Loucy (cell line): ENCODE results near the gene MLIP.
A peak's percentile ranks its signal among the peaks of the same experiment; 100 is the strongest.
"Not testable (repeated sequence)": the region's sequence is repeated elsewhere in the genome, so short reads cannot be mapped to it uniquely, and the experiment has no call there.

Experiments
- H2AFZ ChIP-seq: fragments of 200-600 bp; sonication (generic); 2 replicates; pipeline ENCODE4 v1.6.0; 2016; ENCODE audit warnings: antibody characterized with exemption, mild to moderate bottlenecking, low read length, moderate library complexity
- H3F3A ChIP-seq: fragments of 200-600 bp; 2 replicates; pipeline ENCODE4 v1.6.0; 2016; ENCODE audit warnings: antibody characterized with exemption, low read depth, mild to moderate bottlenecking
- H3K27me3 ChIP-seq: fragments of 200-600 bp; sonication (generic); 2 replicates; pipeline ENCODE4 v1.6.1; 2014; ENCODE audit warnings: low read length, mild to moderate bottlenecking; ENCODE audit not compliant: insufficient read depth, poor library complexity, severe bottlenecking
- H3K36me3 ChIP-seq: fragments of 200-600 bp; sonication (generic); 2 replicates; pipeline ENCODE4 v1.6.1; 2016; ENCODE audit warnings: low read length; ENCODE audit not compliant: insufficient read depth
- H3K4me1 ChIP-seq: fragments of 200-600 bp; sonication (generic); 2 replicates; pipeline ENCODE4 v1.5.1; 2014; ENCODE audit warnings: low read length, mild to moderate bottlenecking; ENCODE audit not compliant: insufficient read depth, poor library complexity, severe bottlenecking
- H3K4me2 ChIP-seq: fragments of 200-600 bp; sonication (generic); 2 replicates; pipeline ENCODE4 v1.6.0; 2014; ENCODE audit warnings: antibody characterized with exemption, low read length, low read depth, mild to moderate bottlenecking; ENCODE audit not compliant: poor library complexity, severe bottlenecking
- H3K4me3 ChIP-seq: fragments of 200-600 bp; sonication (generic); 2 replicates; pipeline ENCODE4 v1.5.1; 2014; ENCODE audit warnings: low read length, mild to moderate bottlenecking, mixed read lengths; ENCODE audit not compliant: poor library complexity, severe bottlenecking
- H3K79me2 ChIP-seq: fragments of 200-600 bp; sonication (generic); 2 replicates; pipeline ENCODE4 v1.6.1; 2014; ENCODE audit warnings: low read length; ENCODE audit not compliant: insufficient read depth
- H3K9ac ChIP-seq: fragments of 200-600 bp; sonication (generic); 2 replicates; pipeline ENCODE4 v1.6.0; 2014; ENCODE audit warnings: mild to moderate bottlenecking, low read depth, low read length, moderate library complexity; ENCODE audit not compliant: poor library complexity, severe bottlenecking
- H3K9me2 ChIP-seq: fragments of 200-600 bp; sonication (generic); replicated peaks from 2 replicates; pipeline ENCODE4 v1.6.1; 2016; ENCODE audit warnings: low read depth, low read length, mixed read lengths
- H3K9me3 ChIP-seq: fragments of 200-600 bp; sonication (generic); 2 replicates; pipeline ENCODE4 v1.6.1; 2014; ENCODE audit warnings: mild to moderate bottlenecking, antibody characterized with exemption, low read length, low read depth; ENCODE audit not compliant: insufficient read depth
- H4K20me1 ChIP-seq: fragments of 200-600 bp; sonication (generic); 2 replicates; pipeline ENCODE4 v1.6.0; 2014; ENCODE audit warnings: antibody characterized with exemption, low read length, mild to moderate bottlenecking; ENCODE audit not compliant: insufficient read depth, poor library complexity, severe bottlenecking
- CTCF ChIP-seq: fragments of 200-600 bp; sonication (generic); conservative IDR thresholded peaks from 2 replicates; pipeline ENCODE4 v1.5.1; 2014; ENCODE audit warnings: mild to moderate bottlenecking, antibody characterized with exemption, low read length
- EZH2phosphoT487 ChIP-seq: fragments of 200-600 bp; IDR thresholded peaks from 2 replicates; pipeline ENCODE4 v1.6.1; 2018; ENCODE audit warnings: antibody characterized with exemption, mild to moderate bottlenecking, moderate library complexity, borderline replicate concordance

Gene MLIP

DNA sequence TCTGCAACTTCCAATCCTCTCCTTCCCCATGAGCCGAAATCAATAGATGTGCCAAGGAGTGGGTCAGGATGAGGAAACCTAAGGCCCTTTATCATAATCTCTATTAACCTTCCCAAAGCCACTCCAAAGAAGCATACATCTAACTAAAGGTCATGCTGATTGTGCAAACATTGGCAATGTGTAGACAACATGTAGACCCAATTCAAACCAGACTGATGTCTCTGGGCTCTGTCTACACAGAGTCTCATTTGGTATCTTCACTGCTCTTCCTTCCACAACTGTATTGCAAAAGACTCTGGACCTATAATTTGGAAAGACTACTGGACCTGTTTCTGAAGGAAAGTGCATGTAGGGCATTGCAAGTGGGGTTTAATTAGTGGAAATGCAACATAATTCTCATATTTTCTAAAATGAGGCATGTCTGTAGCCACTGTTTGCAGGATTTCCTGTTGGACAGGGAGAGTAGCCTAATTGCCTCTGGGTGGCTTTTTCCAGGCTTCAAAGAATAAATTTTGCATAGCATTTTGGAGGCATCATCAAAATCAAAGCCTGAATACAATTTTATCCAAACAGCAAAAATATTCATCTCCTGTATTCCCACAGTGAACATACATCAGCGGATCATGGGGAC lies 35.0 kb upstream of the MLIP start:
- TF ChIP-seq CTCF = no peak
- TF ChIP-seq EZH2phosphoT487 = no peak
- Histone ChIP-seq H3K36me3 (no peaks in the 10 kb centered on the region), H3K4me1 (no peaks in the 10 kb centered on the region), H2AFZ (peak overlapping the region; percentile 56; the same call in 1 of the 2 replicates), H3K9ac (no peak overlapping the region), H3F3A (no peaks in the 10 kb centered on the region), H3K4me3 (no peak overlapping the region), H3K27me3 (no peaks in the 10 kb centered on the region), H3K4me2 (no peak overlapping the region), H3K9me2 (no peaks in the 10 kb centered on the region), H3K9me3 (no peaks in the 10 kb centered on the region), H3K79me2 (no peaks in the 10 kb centered on the region), H4K20me1 (no peaks in the 10 kb centered on the region)

DNA sequence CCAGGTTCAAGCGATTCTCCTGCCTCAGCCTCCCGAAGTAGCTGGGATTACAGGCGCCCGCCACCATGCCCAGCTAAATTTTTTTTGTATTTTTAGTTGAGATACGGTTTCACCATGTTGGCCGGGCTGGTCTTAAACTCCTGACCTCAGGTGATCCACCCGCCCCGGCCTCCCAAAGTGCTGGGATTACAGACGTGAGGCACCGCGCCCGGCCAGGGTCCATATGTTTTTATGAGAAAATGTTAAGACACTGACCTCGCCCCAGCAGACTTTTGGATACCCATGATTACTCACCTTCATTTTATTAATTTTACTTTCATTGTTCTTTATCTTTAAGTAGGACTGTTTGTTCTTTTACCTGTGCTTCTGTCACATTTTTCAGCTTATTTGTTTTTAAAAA lies 29.7 kb upstream of the MLIP start:
- not testable (repeated sequence) for H2AFZ ChIP-seq, H3K4me2 ChIP-seq, H3K4me3 ChIP-seq, H3K27me3 ChIP-seq, H3K79me2 ChIP-seq, H3K4me1 ChIP-seq, H3K9ac ChIP-seq, H3K9me2 ChIP-seq, H4K20me1 ChIP-seq, H3K9me3 ChIP-seq, H3F3A ChIP-seq, H3K36me3 ChIP-seq

DNA sequence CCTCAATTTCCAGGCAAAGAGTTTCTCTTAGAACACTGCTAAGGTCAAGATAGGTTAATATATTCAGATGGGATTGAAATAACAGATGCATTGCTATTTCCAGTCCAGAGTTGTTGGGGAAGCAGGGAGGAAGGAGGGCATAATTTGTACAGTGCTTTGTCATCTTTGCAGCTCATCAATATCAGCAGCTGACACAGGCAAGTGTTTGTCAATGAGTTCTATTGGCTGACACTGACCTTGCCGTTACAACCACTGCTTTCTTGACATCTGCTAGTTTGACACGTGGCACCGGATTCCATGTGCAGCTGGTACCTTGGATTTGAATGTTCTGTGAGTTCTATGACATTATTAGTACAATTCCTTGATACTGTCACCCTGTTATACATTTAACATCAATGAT lies 28.0 kb upstream of the MLIP start:
- H3K4me2 ChIP-seq = no peak overlapping the region
- TF ChIP-seq CTCF (no peak), EZH2phosphoT487 (no peak)
- H3K36me3 ChIP-seq = no peaks in the 10 kb centered on the region
- no peaks in the 10 kb centered on the region for H3F3A ChIP-seq
- H3K4me3 ChIP-seq = no peak overlapping the region
- H3K9ac ChIP-seq = no peak overlapping the region
- H4K20me1 ChIP-seq = no peaks in the 10 kb centered on the region
- H3K9me2 ChIP-seq = no peaks in the 10 kb centered on the region
- no peak overlapping the region for H2AFZ ChIP-seq
- H3K79me2 ChIP-seq = no peaks in the 10 kb centered on the region
- no peaks in the 10 kb centered on the region for H3K27me3 ChIP-seq
- H3K4me1 ChIP-seq = no peaks in the 10 kb centered on the region
- no peaks in the 10 kb centered on the region for H3K9me3 ChIP-seq

DNA sequence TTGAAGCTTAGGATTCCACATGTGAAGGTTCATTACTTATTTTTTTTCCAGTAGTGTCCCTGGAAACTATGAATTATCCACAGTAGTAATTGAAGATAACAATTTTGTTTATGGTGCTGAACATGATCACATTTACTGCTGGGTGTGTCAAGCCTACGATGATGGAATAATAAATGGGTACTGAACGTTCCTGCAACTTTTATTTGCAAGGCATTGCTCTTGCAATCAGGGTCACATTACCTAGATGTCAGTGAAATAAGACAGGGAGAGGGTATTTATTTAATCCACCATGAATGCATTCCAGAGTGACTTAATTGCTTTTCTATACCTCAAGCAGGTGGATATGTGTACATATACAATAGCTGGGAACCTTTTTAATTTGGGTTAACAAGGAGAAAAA lies 27.0 kb upstream of the MLIP start:
- Histone ChIP-seq H2AFZ (no peak overlapping the region), H3K4me3 (no peak overlapping the region), H3K4me1 (no peaks in the 10 kb centered on the region), H3F3A (no peaks in the 10 kb centered on the region), H3K79me2 (no peaks in the 10 kb centered on the region), H3K9me3 (no peaks in the 10 kb centered on the region), H4K20me1 (no peaks in the 10 kb centered on the region), H3K9me2 (no peaks in the 10 kb centered on the region), H3K27me3 (no peaks in the 10 kb centered on the region), H3K36me3 (no peaks in the 10 kb centered on the region), H3K9ac (no peak overlapping the region), H3K4me2 (no peak overlapping the region)
- TF ChIP-seq CTCF = no peak
- TF ChIP-seq EZH2phosphoT487 = no peak
